Smooth muscle cell (in vitro differentiated cells): ENCODE measurements around the gene MACO1. TPM values are rescaled to one million over a fixed set of nuclear protein-coding genes. Genes with fewer than 3 reads are reported as not detected.
"Not testable (repeated sequence)": the region's sequence is repeated elsewhere in the genome, so short reads cannot be mapped to it uniquely, and the experiment has no call there.

Source experiments
- DNase-seq: peaks from one replicate; lab custom pipeline; 2025; ENCODE audit not compliant: unreplicated experiment; lab: John Stamatoyannopoulos, UW
- H2AFZ ChIP-seq: fragments of 200-600 bp; sonication (generic); 2 replicates; pipeline ENCODE4 v1.6.0; 2016; ENCODE audit warnings: antibody characterized with exemption, low read depth, mild to moderate bottlenecking
- H3F3A ChIP-seq: fragments of 200-600 bp; sonication (generic); 2 replicates; pipeline ENCODE4 v1.6.0; 2017; ENCODE audit warnings: antibody characterized with exemption, low read depth
- H3K27ac ChIP-seq: fragments of 200-600 bp; sonication (generic); 2 replicates; pipeline ENCODE4 v1.5.1; 2016; ENCODE audit warnings: low read depth, mild to moderate bottlenecking
- H3K27me3 ChIP-seq: fragments of 200-600 bp; sonication (generic); 2 replicates; pipeline ENCODE4 v1.6.1; 2016; ENCODE audit warnings: low read depth, mild to moderate bottlenecking
- H3K36me3 ChIP-seq: fragments of 200-600 bp; sonication (generic); 2 replicates; pipeline ENCODE4 v1.5.1; 2016; ENCODE audit warnings: low read depth
- H3K4me1 ChIP-seq: fragments of 200-600 bp; sonication (generic); 2 replicates; pipeline ENCODE4 v1.5.1; 2016; ENCODE audit warnings: low read depth
- H3K4me2 ChIP-seq: fragments of 200-600 bp; sonication (generic); 2 replicates; pipeline ENCODE4 v1.6.0; 2016; ENCODE audit warnings: mild to moderate bottlenecking
- H3K4me3 ChIP-seq: fragments of 200-600 bp; sonication (generic); 2 replicates; pipeline ENCODE4 v1.5.1; 2016; ENCODE audit warnings: mild to moderate bottlenecking
- H3K79me2 ChIP-seq: fragments of 200-600 bp; sonication (generic); 2 replicates; pipeline ENCODE4 v1.6.0; 2016; ENCODE audit warnings: low read depth, mild to moderate bottlenecking
- H3K9ac ChIP-seq: fragments of 200-600 bp; sonication (generic); 2 replicates; pipeline ENCODE4 v1.6.0; 2016; ENCODE audit warnings: low read depth
- H3K9me3 ChIP-seq: fragments of 200-600 bp; sonication (generic); replicated peaks from 2 replicates; pipeline ENCODE4 v1.5.1; 2016; ENCODE audit warnings: low read depth
- H4K20me1 ChIP-seq: fragments of 200-600 bp; sonication (generic); 2 replicates; pipeline ENCODE4 v1.6.0; 2016; ENCODE audit warnings: low read depth
- WGBS: methylation state at CpG from one replicate; pipeline ENCODE4 v1.1.7; 2016; ENCODE audit warnings: low lambda C conversion rate; 5-methylcytosine and 5-hydroxymethylcytosine counted together
- polyA plus RNA-seq: library from polyadenylated mRNA; unstranded; fragments of >200 nt; fragmentation: Nextera tagmentation; extraction: Ambion mirVana; gene quantifications from 2 replicates; pipeline ENCODE4 v1.2.1, GENCODE V29; 2016
- total RNA-seq: library from RNA; depleted of rRNA; stranded (reverse); fragments of >200 nt; gene quantifications from 2 replicates; pipeline ENCODE4 v1.2.3, GENCODE V29; 2014
- TF ChIP-seq, protein P1 (sequence below): fragments of 200-600 bp; sonication (generic); IDR thresholded peaks from 2 replicates; pipeline ENCODE4 v1.5.1; 2017; ENCODE audit warnings: borderline replicate concordance, mild to moderate bottlenecking, antibody characterized with exemption; ENCODE audit not compliant: insufficient read depth, poor library complexity, severe bottlenecking

Gene MACO1
- total and polyA plus RNA-seq, 2 experiments from 2014 or later: 19.8 to 29.8 TPM

DNA sequence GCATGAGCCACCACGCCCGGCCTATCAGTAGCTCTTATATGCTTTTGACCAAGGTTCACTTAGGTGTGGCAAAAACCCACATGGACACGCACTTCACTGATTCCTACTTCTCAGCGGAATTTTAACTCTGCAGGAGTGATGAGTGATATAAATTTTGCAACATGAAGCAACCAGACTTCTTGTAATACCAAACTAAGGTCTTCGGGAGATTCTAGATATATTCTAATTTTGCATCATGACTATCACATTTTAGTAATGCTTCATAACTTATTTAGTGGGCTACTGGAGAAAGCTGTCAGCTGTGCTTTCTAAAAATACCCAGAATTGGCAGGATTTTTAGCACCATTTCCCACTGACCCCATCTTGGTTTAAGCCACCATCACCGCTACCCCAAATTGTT, 37.9 kb upstream of the MACO1 start:
- Histone ChIP-seq H3K27ac (no peak overlapping the region), H3K36me3 (no peaks in the 10 kb centered on the region), H3K9ac (no peak overlapping the region), H3K4me2 (no peak overlapping the region), H3K79me2 (no peaks in the 10 kb centered on the region), H3K27me3 (no peaks in the 10 kb centered on the region), H3K4me3 (no peak overlapping the region), H3K4me1 (no peaks in the 10 kb centered on the region), H3K9me3 (no peaks in the 10 kb centered on the region), H2AFZ (no peak overlapping the region), H3F3A (no peaks in the 10 kb centered on the region), H4K20me1 (no peaks in the 10 kb centered on the region)
- TF ChIP-seq, protein P1, sequence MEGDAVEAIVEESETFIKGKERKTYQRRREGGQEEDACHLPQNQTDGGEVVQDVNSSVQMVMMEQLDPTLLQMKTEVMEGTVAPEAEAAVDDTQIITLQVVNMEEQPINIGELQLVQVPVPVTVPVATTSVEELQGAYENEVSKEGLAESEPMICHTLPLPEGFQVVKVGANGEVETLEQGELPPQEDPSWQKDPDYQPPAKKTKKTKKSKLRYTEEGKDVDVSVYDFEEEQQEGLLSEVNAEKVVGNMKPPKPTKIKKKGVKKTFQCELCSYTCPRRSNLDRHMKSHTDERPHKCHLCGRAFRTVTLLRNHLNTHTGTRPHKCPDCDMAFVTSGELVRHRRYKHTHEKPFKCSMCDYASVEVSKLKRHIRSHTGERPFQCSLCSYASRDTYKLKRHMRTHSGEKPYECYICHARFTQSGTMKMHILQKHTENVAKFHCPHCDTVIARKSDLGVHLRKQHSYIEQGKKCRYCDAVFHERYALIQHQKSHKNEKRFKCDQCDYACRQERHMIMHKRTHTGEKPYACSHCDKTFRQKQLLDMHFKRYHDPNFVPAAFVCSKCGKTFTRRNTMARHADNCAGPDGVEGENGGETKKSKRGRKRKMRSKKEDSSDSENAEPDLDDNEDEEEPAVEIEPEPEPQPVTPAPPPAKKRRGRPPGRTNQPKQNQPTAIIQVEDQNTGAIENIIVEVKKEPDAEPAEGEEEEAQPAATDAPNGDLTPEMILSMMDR: no peak
- 95% methylated on average over 6 of the region's 6 CpGs for WGBS
- no peak for DNase-seq

- not testable (repeated sequence) for H3K4me1 ChIP-seq, H4K20me1 ChIP-seq, H3K4me2 ChIP-seq, H3K27me3 ChIP-seq, H3K9ac ChIP-seq, H3K27ac ChIP-seq, H2AFZ ChIP-seq, H3K9me3 ChIP-seq, H3K79me2 ChIP-seq, DNase-seq, H3F3A ChIP-seq, H3K4me3 ChIP-seq, H3K36me3 ChIP-seq
- 83% methylated on average over 6 of the region's 10 CpGs for WGBS
Observed at GRCh38 chr1:25397549-25397948, 33.1 kb upstream of the MACO1 start.

- WGBS: no CpG with 5 or more reads among the region's 2 CpGs
- H4K20me1 ChIP-seq, H3K4me3 ChIP-seq, H3K9ac ChIP-seq, H3K36me3 ChIP-seq, H3K4me1 ChIP-seq, H3K9me3 ChIP-seq, DNase-seq, H3K27me3 ChIP-seq, H3K27ac ChIP-seq, H3K79me2 ChIP-seq, H3K4me2 ChIP-seq, H3F3A ChIP-seq, H2AFZ ChIP-seq: not testable (repeated sequence)
Observed at GRCh38 chr1:25398079-25398478, 32.6 kb upstream of the MACO1 start.

DNA sequence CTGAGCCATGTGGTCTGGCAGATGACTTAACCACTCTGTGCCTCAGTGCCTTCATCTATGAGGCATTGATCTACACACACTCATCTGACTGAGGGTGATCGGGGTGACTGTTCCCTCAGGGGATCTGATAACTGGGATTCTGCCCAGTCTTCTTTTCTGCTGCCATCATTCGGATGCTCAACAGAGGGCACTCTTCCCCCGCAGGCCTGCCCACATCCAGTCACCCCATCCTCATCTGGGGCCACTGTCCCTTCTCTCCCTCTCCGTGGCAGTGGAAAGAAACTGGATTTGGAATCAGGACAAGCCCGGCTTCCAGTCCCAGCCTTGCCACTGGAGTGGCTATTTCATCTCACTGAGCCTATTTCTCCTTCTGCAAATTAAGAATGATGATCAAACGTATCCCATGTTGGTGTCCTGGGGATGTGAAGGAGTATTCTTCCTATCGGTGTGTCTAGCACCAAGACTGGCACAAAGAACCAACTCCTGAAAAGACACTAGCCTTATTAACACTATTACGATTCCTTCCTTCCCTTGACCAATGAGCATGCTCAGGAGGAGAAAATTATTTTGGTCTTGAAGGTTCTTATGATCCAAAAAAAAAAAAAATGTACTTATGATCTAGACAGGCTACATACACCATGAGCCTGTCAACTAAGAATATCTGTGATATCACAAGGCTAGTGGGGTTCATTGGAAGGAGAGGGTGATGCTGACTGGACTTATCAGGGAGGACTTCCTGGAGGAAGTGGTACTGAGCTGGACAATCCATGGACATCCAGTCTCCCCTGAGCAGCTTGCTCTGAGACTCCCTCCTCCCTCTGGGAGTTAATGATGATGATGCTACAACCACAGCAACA, 27.5 kb upstream of the MACO1 start:
- not testable (repeated sequence) for H3K36me3 ChIP-seq, H3K79me2 ChIP-seq, H3K27ac ChIP-seq, H4K20me1 ChIP-seq, H3K9ac ChIP-seq, H3F3A ChIP-seq, H3K27me3 ChIP-seq, H3K4me3 ChIP-seq, H2AFZ ChIP-seq, DNase-seq, H3K9me3 ChIP-seq, H3K4me2 ChIP-seq, H3K4me1 ChIP-seq
- WGBS: 56% methylated on average over 5 of the region's 8 CpGs

- H3K79me2 ChIP-seq, H4K20me1 ChIP-seq, H3K36me3 ChIP-seq, H3K27ac ChIP-seq, H3K9me3 ChIP-seq, H3K4me2 ChIP-seq, H3K4me1 ChIP-seq, H2AFZ ChIP-seq, H3K27me3 ChIP-seq, H3F3A ChIP-seq, H3K9ac ChIP-seq, H3K4me3 ChIP-seq, DNase-seq: not testable (repeated sequence)
- 77% methylated on average over 11 of the region's 12 CpGs for WGBS
Observed at GRCh38 chr1:25405731-25406305, 24.9 kb upstream of the MACO1 start.

- not testable (repeated sequence) for H2AFZ ChIP-seq, H3K36me3 ChIP-seq, H3K4me2 ChIP-seq, H3K4me1 ChIP-seq, H3K79me2 ChIP-seq, H3K27ac ChIP-seq, H4K20me1 ChIP-seq, DNase-seq, H3F3A ChIP-seq, H3K4me3 ChIP-seq, H3K9me3 ChIP-seq, H3K27me3 ChIP-seq, H3K9ac ChIP-seq
- WGBS: 83% methylated on average over 10 of the region's 10 CpGs
Observed at GRCh38 chr1:25409641-25410427, 20.9 kb upstream of the MACO1 start.

- H3K27me3 ChIP-seq, DNase-seq, H2AFZ ChIP-seq, H3K4me3 ChIP-seq, H3K9me3 ChIP-seq, H4K20me1 ChIP-seq, H3K27ac ChIP-seq, H3K79me2 ChIP-seq, H3F3A ChIP-seq, H3K4me2 ChIP-seq, H3K36me3 ChIP-seq, H3K4me1 ChIP-seq, H3K9ac ChIP-seq: not testable (repeated sequence)
- 91% methylated on average over 13 of the region's 14 CpGs for WGBS
Observed at GRCh38 chr1:25412872-25413623, 17.6 kb upstream of the MACO1 start.
